SU-DHL-6 (cell line): ENCODE data around the gene NDNF.

ENCODE experiments used
- CTCF ChIP-seq: fragments of 200-600 bp; sonication (generic); IDR thresholded peaks from one replicate; pipeline ENCODE4 v1.5.1; 2017; ENCODE audit warnings: antibody characterized with exemption, mild to moderate bottlenecking, low read length, moderate library complexity; ENCODE audit not compliant: insufficient read depth, poor library complexity, severe bottlenecking
- EZH2phosphoT487 ChIP-seq: fragments of 200-600 bp; sonication (generic), shearing (Covaris generic); conservative IDR thresholded peaks from 2 replicates; pipeline ENCODE4 v1.6.1; 2018; ENCODE audit warnings: mild to moderate bottlenecking, antibody characterized with exemption, low read length, moderate library complexity, mixed read lengths

- TF ChIP-seq CTCF = no peak
- no peak for TF ChIP-seq EZH2phosphoT487
Measured at GRCh38 chr4:121025540-121025939, 46.8 kb downstream of the NDNF start.
